Suprapubic skin (tissue), 4 donors: ENCODE measurements around the gene RNF220. TPM values are rescaled to one million over a fixed set of nuclear protein-coding genes. Genes with fewer than 3 reads are reported as not detected.
"Not testable (repeated sequence)": the region's sequence is repeated elsewhere in the genome, so short reads cannot be mapped to it uniquely, and the experiment has no call there.

Experiments used
- DNase-seq, 2 donors: peaks; one replicate each; pipeline ENCODE4 v3.0.0-alpha.2; 2019; ENCODE audit warnings: low spot score in 2 of 2
- H3K27ac ChIP-seq: fragments of 200-600 bp; sonication (generic); one replicate; pipeline ENCODE4 v1.5.1; 2019
- H3K27me3 ChIP-seq: fragments of 200-600 bp; sonication (generic); one replicate; pipeline ENCODE4 v1.5.1; 2019
- H3K36me3 ChIP-seq: fragments of 200-600 bp; sonication (generic); one replicate; pipeline ENCODE4 v1.5.1; 2019
- H3K4me1 ChIP-seq: fragments of 200-600 bp; sonication (generic); one replicate; pipeline ENCODE4 v1.5.1; 2019
- H3K4me3 ChIP-seq: fragments of 200-600 bp; sonication (generic); one replicate; pipeline ENCODE4 v1.5.1; 2019; ENCODE audit warnings: mild to moderate bottlenecking
- H3K9me3 ChIP-seq: fragments of 200-600 bp; sonication (generic); one replicate; pipeline ENCODE4 v1.5.1; 2019
- EP300 ChIP-seq: sonication (generic); formaldehyde crosslinking; IDR thresholded peaks from one replicate; pipeline ENCODE4 v1.6.1; 2017; ENCODE audit warnings: antibody characterized with exemption
- POLR2A ChIP-seq, 2 donors: fragments of 450-650 bp; IDR thresholded peaks; one replicate each; pipeline ENCODE4 v1.6.1; 2017; ENCODE audit warnings: antibody characterized with exemption in 2 of 2, mild to moderate bottlenecking in 2 of 2, moderate library complexity in 2 of 2
- POLR2AphosphoS5 ChIP-seq, 3 donors: sonication (generic); formaldehyde crosslinking; IDR thresholded peaks; one replicate each; pipeline ENCODE4 v1.6.1; 2017; ENCODE audit warnings: antibody characterized with exemption in 3 of 3
- WGBS: methylation state at CpG from one replicate; pipeline ENCODE4 v1.1.5; 2018; 5-methylcytosine and 5-hydroxymethylcytosine counted together
- total RNA-seq, 4 donors: library from RNA; depleted of rRNA; stranded (reverse); fragments of >200 nt; gene quantifications; one replicate each; pipeline ENCODE4 v1.1.0, GENCODE V29; 2016
- TF ChIP-seq, protein P1 (sequence below), 2 donors: fragments of 200-600 bp in 1 of 2; fragments of 450-650 bp in 1 of 2; sonication (generic) in 1 of 2; IDR thresholded peaks; one replicate each; pipeline ENCODE4 v1.5.1; 2016 to 2019; ENCODE audit warnings: antibody characterized with exemption in 2 of 2, mild to moderate bottlenecking in 1 of 2, moderate library complexity in 1 of 2

Gene RNF220
- total RNA-seq, 4 donors from 2014 or later: 79.4 to 124 (median 99.5) TPM

DNA sequence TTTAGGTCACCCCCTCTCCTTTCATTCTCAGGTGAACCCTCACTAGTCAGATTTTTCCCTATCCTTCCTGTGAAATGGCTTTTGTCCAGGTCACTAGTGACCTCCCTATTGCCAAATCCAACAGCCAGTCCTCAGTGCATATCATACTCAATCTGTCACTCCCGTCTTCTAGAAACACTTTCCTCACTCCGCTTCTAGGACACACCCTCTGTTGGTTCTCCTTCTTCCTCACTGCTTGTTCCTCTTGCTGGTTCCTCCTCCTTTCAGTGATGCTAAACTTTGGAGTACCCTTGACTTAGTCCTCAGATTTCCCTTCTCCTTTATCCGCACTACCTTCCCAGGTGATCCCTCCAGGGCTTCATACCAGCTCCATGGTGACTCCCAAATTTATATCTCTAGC is 94.3 kb downstream of the RNF220 start:
- Histone ChIP-seq H3K4me3 (no peak overlapping the region), H3K9me3 (no peaks in the 10 kb centered on the region), H3K4me1 (peaks cover 17% of the 10 kb centered on the region), H3K27me3 (peaks cover 14% of the 10 kb centered on the region), H3K36me3 (no peaks in the 10 kb centered on the region), H3K27ac (no peak overlapping the region)
- 77% methylated on average over 3 of the region's 3 CpGs for WGBS
- TF ChIP-seq EP300 (no peak), POLR2AphosphoS5 (IDR thresholded peaks at IDR 0.05) (no peak), POLR2A (IDR thresholded peaks at IDR 0.05) (no peak)
- TF ChIP-seq, protein P1, sequence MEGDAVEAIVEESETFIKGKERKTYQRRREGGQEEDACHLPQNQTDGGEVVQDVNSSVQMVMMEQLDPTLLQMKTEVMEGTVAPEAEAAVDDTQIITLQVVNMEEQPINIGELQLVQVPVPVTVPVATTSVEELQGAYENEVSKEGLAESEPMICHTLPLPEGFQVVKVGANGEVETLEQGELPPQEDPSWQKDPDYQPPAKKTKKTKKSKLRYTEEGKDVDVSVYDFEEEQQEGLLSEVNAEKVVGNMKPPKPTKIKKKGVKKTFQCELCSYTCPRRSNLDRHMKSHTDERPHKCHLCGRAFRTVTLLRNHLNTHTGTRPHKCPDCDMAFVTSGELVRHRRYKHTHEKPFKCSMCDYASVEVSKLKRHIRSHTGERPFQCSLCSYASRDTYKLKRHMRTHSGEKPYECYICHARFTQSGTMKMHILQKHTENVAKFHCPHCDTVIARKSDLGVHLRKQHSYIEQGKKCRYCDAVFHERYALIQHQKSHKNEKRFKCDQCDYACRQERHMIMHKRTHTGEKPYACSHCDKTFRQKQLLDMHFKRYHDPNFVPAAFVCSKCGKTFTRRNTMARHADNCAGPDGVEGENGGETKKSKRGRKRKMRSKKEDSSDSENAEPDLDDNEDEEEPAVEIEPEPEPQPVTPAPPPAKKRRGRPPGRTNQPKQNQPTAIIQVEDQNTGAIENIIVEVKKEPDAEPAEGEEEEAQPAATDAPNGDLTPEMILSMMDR (IDR thresholded peaks at IDR 0.05): no peak
- DNase-seq: no peak

GRCh38 chr1:44500181-44501046 is 95.4 kb downstream of the RNF220 start:
- no peaks in the 10 kb centered on the region for H3K9me3 ChIP-seq
- H3K36me3 ChIP-seq: no peaks in the 10 kb centered on the region
- DNase-seq: no peak
- H3K27ac ChIP-seq: no peak overlapping the region
- H3K4me3 ChIP-seq: no peak overlapping the region
- H3K4me1 ChIP-seq: peaks cover 17% of the 10 kb centered on the region
- no peak for TF ChIP-seq EP300
- TF ChIP-seq, protein P1 (IDR thresholded peaks at IDR 0.05): no peak
- TF ChIP-seq POLR2AphosphoS5 (IDR thresholded peaks at IDR 0.05): no peak
- no peak for TF ChIP-seq POLR2A (IDR thresholded peaks at IDR 0.05)
- WGBS: 60% methylated on average over 12 of the region's 17 CpGs
- H3K27me3 ChIP-seq: peaks cover 17% of the 10 kb centered on the region

GRCh38 chr1:44501047-44501890 is 96.2 kb downstream of the RNF220 start:
- Histone ChIP-seq H3K27me3 (peaks cover 17% of the 10 kb centered on the region), H3K36me3 (no peaks in the 10 kb centered on the region), H3K4me3 (no peak overlapping the region), H3K4me1 (peaks cover 17% of the 10 kb centered on the region), H3K9me3 (no peaks in the 10 kb centered on the region), H3K27ac (no peak overlapping the region)
- no peak for DNase-seq
- WGBS: 37% methylated on average over 13 of the region's 13 CpGs
- TF ChIP-seq POLR2A (IDR thresholded peaks at IDR 0.05) (no peak), POLR2AphosphoS5 (IDR thresholded peaks at IDR 0.05) (no peak), EP300 (no peak)
- TF ChIP-seq, protein P1 (IDR thresholded peaks at IDR 0.05): no peak

DNA sequence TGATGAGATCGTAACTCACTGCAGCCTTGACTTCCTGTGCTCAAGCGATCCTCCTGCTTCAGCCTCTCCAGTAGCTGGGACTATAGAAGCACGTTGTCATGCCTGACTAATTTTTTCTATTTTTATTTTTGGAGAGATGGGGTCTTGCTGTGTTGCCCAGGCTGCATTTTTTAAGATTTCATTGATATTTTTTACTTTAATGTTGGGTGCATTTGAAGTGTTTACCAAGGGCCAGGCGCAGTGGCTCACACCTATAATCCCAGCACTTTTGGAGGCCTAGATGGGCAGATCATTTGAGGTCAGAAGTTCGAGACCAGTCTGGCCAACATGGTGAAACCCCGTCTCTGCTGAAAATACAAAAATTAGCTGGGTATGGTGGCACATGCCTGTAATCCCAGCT is 97.8 kb downstream of the RNF220 start:
- not testable (repeated sequence) for H3K4me3 ChIP-seq, H3K27ac ChIP-seq, H3K36me3 ChIP-seq, DNase-seq, H3K9me3 ChIP-seq
- peaks cover 17% of the 10 kb centered on the region for H3K4me1 ChIP-seq
- H3K27me3 ChIP-seq: peaks cover 30% of the 10 kb centered on the region
- WGBS: 87% methylated on average over 6 of the region's 6 CpGs

- DNase-seq: no peak
- Histone ChIP-seq H3K36me3 (no peaks in the 10 kb centered on the region), H3K4me1 (peaks cover 17% of the 10 kb centered on the region), H3K9me3 (no peaks in the 10 kb centered on the region), H3K27me3 (peaks cover 38% of the 10 kb centered on the region), H3K4me3 (no peak overlapping the region), H3K27ac (no peak overlapping the region)
- TF ChIP-seq POLR2AphosphoS5 (IDR thresholded peaks at IDR 0.05) (no peak), POLR2A (IDR thresholded peaks at IDR 0.05) (no peak), EP300 (no peak)
- TF ChIP-seq, protein P1 (IDR thresholded peaks at IDR 0.05): no peak
- 96% methylated on average over 6 of the region's 6 CpGs for WGBS
Measured at GRCh38 chr1:44503625-44504024, 98.6 kb downstream of the RNF220 start.
